Measurements from ENCODE around the gene ZNF511. TPM values are rescaled to one million over a fixed set of nuclear protein-coding genes. Genes with fewer than 3 reads are reported as not detected.
"Not testable (repeated sequence)": the region's sequence is repeated elsewhere in the genome, so short reads cannot be mapped to it uniquely, and the experiment has no call there.

ZNF511 gene
- total RNA-seq, 1 experiment from 2014 or later: 44.7 TPM

- no peak overlapping the region for H3K4me2 ChIP-seq
- peaks cover 7% of the 10 kb centered on the region; the same call in 1 of the 2 replicates for H3F3A ChIP-seq (ENCODE audit: insufficient read depth, low read depth)
- H2AFZ ChIP-seq: no peak overlapping the region
- no peaks in the 10 kb centered on the region for H4K20me1 ChIP-seq (ENCODE audit: insufficient read depth)
- peaks cover 30% of the 10 kb centered on the region for H3K4me1 ChIP-seq (replicated peaks; ENCODE audit: insufficient read depth)
- no peaks in the 10 kb centered on the region for H3K9me2 ChIP-seq (ENCODE audit: insufficient read depth)
- ChIA-PET CTCF (no interaction called here), POLR2A (ENCODE audit: unreplicated experiment) (no interaction called here)
- H3K36me3 ChIP-seq (ENCODE audit: low read depth): no peaks in the 10 kb centered on the region
- H3K4me3 ChIP-seq: no peak overlapping the region
- H3K79me2 ChIP-seq (ENCODE audit: low read depth): no peaks in the 10 kb centered on the region
- H3K27ac ChIP-seq: no peak overlapping the region
- BruUV-seq (replicated peaks): no TSS peak
- H3K9me3 ChIP-seq (ENCODE audit: insufficient read depth, low read depth): no peaks in the 10 kb centered on the region
- no peaks in the 10 kb centered on the region for H3K27me3 ChIP-seq (ENCODE audit: insufficient read depth, low read depth)
- no peak for DNase-seq
- intact Hi-C loops (cut with micrococcal nuclease; ENCODE audit: unreplicated experiment): no loop called here
- TF ChIP-seq CTCF (conservative IDR thresholded peaks at IDR 0.05) (no peak), EZH2 (IDR thresholded peaks at IDR 0.05; ENCODE audit: low read depth) (no peak)
Measured at GRCh38 chr10:133263674-133264073, 45.0 kb upstream of the ZNF511 start.

GRCh38 chr10:133264461-133264860, 44.3 kb upstream of the ZNF511 start:
- no peaks in the 10 kb centered on the region for H3K9me2 ChIP-seq (ENCODE audit: insufficient read depth)
- CTCF ChIA-PET: no interaction called here
- no peaks in the 10 kb centered on the region for H3K79me2 ChIP-seq (ENCODE audit: low read depth)
- no peak overlapping the region for H3K27ac ChIP-seq
- no peaks in the 10 kb centered on the region for H4K20me1 ChIP-seq (ENCODE audit: insufficient read depth)
- intact Hi-C loops (cut with micrococcal nuclease; ENCODE audit: unreplicated experiment): no loop called here
- H2AFZ ChIP-seq: no peak overlapping the region
- H3K4me2 ChIP-seq: no peak overlapping the region
- H3K36me3 ChIP-seq (ENCODE audit: low read depth): no peaks in the 10 kb centered on the region
- peaks cover 24% of the 10 kb centered on the region for H3K4me1 ChIP-seq (replicated peaks; ENCODE audit: insufficient read depth)
- no peaks in the 10 kb centered on the region for H3K27me3 ChIP-seq (ENCODE audit: insufficient read depth, low read depth)
- H3K9me3 ChIP-seq (ENCODE audit: insufficient read depth, low read depth): no peaks in the 10 kb centered on the region
- POLR2A ChIA-PET (ENCODE audit: unreplicated experiment): no interaction called here
- H3K4me3 ChIP-seq: no peak overlapping the region
- TF ChIP-seq CTCF (conservative IDR thresholded peaks at IDR 0.05) (no peak), EZH2 (IDR thresholded peaks at IDR 0.05; ENCODE audit: low read depth) (no peak)
- H3F3A ChIP-seq (ENCODE audit: insufficient read depth, low read depth): peaks cover 2% of the 10 kb centered on the region; the same call in 1 of the 2 replicates
- BruUV-seq (replicated peaks): no TSS peak
- no peak for DNase-seq

- not testable (repeated sequence) for DNase-seq; BruUV-seq (replicated peaks)
Measured at GRCh38 chr10:133265052-133265451, 43.7 kb upstream of the ZNF511 start.

GRCh38 chr10:133266056-133266795, 42.5 kb upstream of the ZNF511 start:
- BruUV-seq (replicated peaks): no TSS peak
- H4K20me1 ChIP-seq (ENCODE audit: insufficient read depth): no peaks in the 10 kb centered on the region
- H3K4me3 ChIP-seq: no peak overlapping the region
- no peak overlapping the region for H3K4me2 ChIP-seq
- no peaks in the 10 kb centered on the region for H3K27me3 ChIP-seq (ENCODE audit: insufficient read depth, low read depth)
- peaks cover 15% of the 10 kb centered on the region for H3K4me1 ChIP-seq (replicated peaks; ENCODE audit: insufficient read depth)
- intact Hi-C loops (cut with micrococcal nuclease; ENCODE audit: unreplicated experiment): no loop called here
- H2AFZ ChIP-seq: no peak overlapping the region
- no peaks in the 10 kb centered on the region for H3K79me2 ChIP-seq (ENCODE audit: low read depth)
- ChIA-PET POLR2A (ENCODE audit: unreplicated experiment) (no interaction called here), CTCF (no interaction called here)
- DNase-seq: no peak
- no peak overlapping the region for H3K27ac ChIP-seq
- TF ChIP-seq EZH2 (IDR thresholded peaks at IDR 0.05; ENCODE audit: low read depth): no peak
- TF ChIP-seq CTCF (conservative IDR thresholded peaks at IDR 0.05): no peak
- H3K9me3 ChIP-seq (ENCODE audit: insufficient read depth, low read depth): no peaks in the 10 kb centered on the region
- no peaks in the 10 kb centered on the region for H3K9me2 ChIP-seq (ENCODE audit: insufficient read depth)
- no peaks in the 10 kb centered on the region for H3K36me3 ChIP-seq (ENCODE audit: low read depth)
- H3F3A ChIP-seq (ENCODE audit: insufficient read depth, low read depth): no peaks in the 10 kb centered on the region; the same call in 1 of the 2 replicates

More at GRCh38 chr10:133265052-133265451, 43.7 kb upstream of the ZNF511 start:
- H3K27ac ChIP-seq; H2AFZ ChIP-seq; H3K4me2 ChIP-seq; CTCF ChIA-PET; H3K4me3 ChIP-seq; H3K9me3 ChIP-seq (ENCODE audit: insufficient read depth, low read depth); H3F3A ChIP-seq (ENCODE audit: insufficient read depth, low read depth); intact Hi-C loops (cut with micrococcal nuclease; ENCODE audit: unreplicated experiment); H3K36me3 ChIP-seq (ENCODE audit: low read depth); H3K9me2 ChIP-seq (ENCODE audit: insufficient read depth); POLR2A ChIA-PET (ENCODE audit: unreplicated experiment); H3K27me3 ChIP-seq (ENCODE audit: insufficient read depth, low read depth); H4K20me1 ChIP-seq (ENCODE audit: insufficient read depth); H3K79me2 ChIP-seq (ENCODE audit: low read depth): not testable (repeated sequence)
- H3K4me1 ChIP-seq (replicated peaks; ENCODE audit: insufficient read depth): peaks cover 18% of the 10 kb centered on the region
